H9 (cell line): ENCODE data around the gene CDH13. TPM values are rescaled to one million over a fixed set of nuclear protein-coding genes. Genes with fewer than 3 reads are reported as not detected.

Experiments used
- DNase-seq: peaks from one replicate; pipeline ENCODE4 v3.0.0-alpha.2; 2017
- H2AFZ ChIP-seq: one replicate; pipeline ENCODE4 v1.6.1; 2013; ENCODE audit warnings: mild to moderate bottlenecking, low read length, control low read depth, moderate library complexity
- H2AK5ac ChIP-seq: 2 replicates; pipeline ENCODE4 v1.6.1; 2013; ENCODE audit warnings: low read length, control low read depth, mixed read lengths; ENCODE audit not compliant: insufficient read length
- H2BK120ac ChIP-seq: one replicate; pipeline ENCODE4 v1.6.1; 2013; ENCODE audit warnings: low read depth, mild to moderate bottlenecking, low read length, control low read depth, inconsistent platforms; ENCODE audit not compliant: poor library complexity, severe bottlenecking
- H2BK12ac ChIP-seq: 2 replicates; pipeline ENCODE4 v1.6.1; 2013; ENCODE audit warnings: low read length, control low read depth, mixed read lengths, low read depth; ENCODE audit not compliant: insufficient read length
- H2BK15ac ChIP-seq: 2 replicates; pipeline ENCODE4 v1.6.1; 2013; ENCODE audit warnings: low read depth, low read length, control low read depth
- H2BK20ac ChIP-seq: one replicate; pipeline ENCODE4 v1.6.1; 2013; ENCODE audit warnings: low read depth, mild to moderate bottlenecking, low read length, control low read depth, inconsistent platforms; ENCODE audit not compliant: poor library complexity, severe bottlenecking
- H2BK5ac ChIP-seq: 2 replicates; pipeline ENCODE4 v1.6.1; 2013; ENCODE audit warnings: low read length, control low read depth, mixed read lengths; ENCODE audit not compliant: insufficient read length
- H3K14ac ChIP-seq: 2 replicates; pipeline ENCODE4 v1.6.1; 2013; ENCODE audit warnings: low read length, control low read depth; ENCODE audit not compliant: insufficient read depth
- H3K18ac ChIP-seq: 2 replicates; pipeline ENCODE4 v1.6.1; 2013; ENCODE audit warnings: low read depth, mild to moderate bottlenecking, mixed read lengths, low read length, control low read depth; ENCODE audit not compliant: insufficient read length
- H3K23ac ChIP-seq: 2 replicates; pipeline ENCODE4 v1.6.1; 2013; ENCODE audit warnings: low read length, control low read depth, mixed read lengths, low read depth; ENCODE audit not compliant: insufficient read length
- H3K23me2 ChIP-seq: 2 replicates; pipeline ENCODE4 v1.6.1; 2013; ENCODE audit warnings: low read depth, mild to moderate bottlenecking, mixed read lengths, low read length, control low read depth; ENCODE audit not compliant: insufficient read length, poor library complexity, severe bottlenecking
- H3K27ac ChIP-seq: 2 replicates; pipeline ENCODE4 v1.5.1; 2013; ENCODE audit warnings: low read length, control low read depth, mixed read lengths, low read depth; ENCODE audit not compliant: insufficient read length
- H3K27me3 ChIP-seq: 2 replicates; pipeline ENCODE4 v1.6.1; 2013; ENCODE audit warnings: low read length, control low read depth, inconsistent platforms; ENCODE audit not compliant: insufficient read depth
- H3K4ac ChIP-seq: 2 replicates; pipeline ENCODE4 v1.6.1; 2013; ENCODE audit warnings: low read depth, mild to moderate bottlenecking, control low read depth, inconsistent platforms, low read length, moderate library complexity
- H3K4me1 ChIP-seq: 2 replicates; pipeline ENCODE4 v1.6.1; 2013; ENCODE audit warnings: low read length, control low read depth, inconsistent platforms; ENCODE audit not compliant: insufficient read depth
- H3K4me2 ChIP-seq: 2 replicates; pipeline ENCODE4 v1.6.1; 2013; ENCODE audit warnings: low read length, control low read depth, mixed read lengths; ENCODE audit not compliant: insufficient read length, insufficient read depth
- H3K56ac ChIP-seq: 2 replicates; pipeline ENCODE4 v1.6.1; 2013; ENCODE audit warnings: low read depth, mild to moderate bottlenecking, mixed read lengths, low read length, control low read depth; ENCODE audit not compliant: insufficient read length
- H3K79me1 ChIP-seq: 2 replicates; pipeline ENCODE4 v1.6.1; 2013; ENCODE audit warnings: low read depth, mild to moderate bottlenecking, moderate library complexity, low read length, control low read depth, inconsistent platforms; ENCODE audit not compliant: insufficient read depth, poor library complexity, severe bottlenecking
- H3K79me2 ChIP-seq: 2 replicates; pipeline ENCODE4 v1.6.1; 2013; ENCODE audit warnings: low read length, control low read depth, inconsistent platforms; ENCODE audit not compliant: insufficient read depth
- H3K9ac ChIP-seq: 2 replicates; pipeline ENCODE4 v1.6.1; 2013; ENCODE audit warnings: low read length, control low read depth, mixed read lengths; ENCODE audit not compliant: insufficient read length; ENCODE audit errors: extremely low read depth
- H3K9me3 ChIP-seq: one replicate; pipeline ENCODE4 v1.6.1; 2013; ENCODE audit warnings: low read depth, low read length, inconsistent platforms; ENCODE audit not compliant: control insufficient read depth
- H3T11ph ChIP-seq: one replicate; pipeline ENCODE4 v1.6.1; 2013; ENCODE audit warnings: mild to moderate bottlenecking, low read length, control low read depth, inconsistent platforms
- H4K20me1 ChIP-seq: one replicate; pipeline ENCODE4 v1.6.1; 2013; ENCODE audit not compliant: control insufficient read depth, insufficient read length, insufficient read depth
- H4K5ac ChIP-seq: 2 replicates; pipeline ENCODE4 v1.6.1; 2013; ENCODE audit warnings: low read depth, mild to moderate bottlenecking, mixed read lengths, low read length, control low read depth; ENCODE audit not compliant: insufficient read length
- H4K8ac ChIP-seq: replicated peaks from 2 replicates; pipeline ENCODE4 v1.6.1; 2013; ENCODE audit warnings: low read length, control low read depth, mixed read lengths, low read depth; ENCODE audit not compliant: insufficient read length
- H4K91ac ChIP-seq: 2 replicates; pipeline ENCODE4 v1.6.1; 2013; ENCODE audit warnings: low read depth, mild to moderate bottlenecking, moderate library complexity, mixed read lengths, low read length, control low read depth; ENCODE audit not compliant: insufficient read length
- H3K27ac Mint-ChIP-seq, 3 experiments: 2 replicates in 2 of 3; 3 replicates in 1 of 3; pipeline ENCODE4 v1.8.0; 2020 to 2021; ENCODE audit warnings: mixed read lengths in 3 of 3, mild to moderate bottlenecking in 1 of 3, moderate library complexity in 1 of 3
- H3K27me3 Mint-ChIP-seq: 2 replicates; pipeline ENCODE4 v1.8.0; 2021; ENCODE audit warnings: low read depth, mild to moderate bottlenecking, moderate library complexity, mixed read lengths
- H3K36me3 Mint-ChIP-seq, 3 experiments: 2 replicates in 2 of 3; 3 replicates in 1 of 3; pipeline ENCODE4 v1.8.0; 2020 to 2021; ENCODE audit warnings: low read depth in 3 of 3, mixed read lengths in 3 of 3; ENCODE audit not compliant: insufficient read depth in 1 of 3
- H3K4me1 Mint-ChIP-seq, 2 experiments: 2 replicates each; pipeline ENCODE4 v1.8.0; 2020; ENCODE audit warnings: mixed read lengths in 2 of 2
- H3K4me3 Mint-ChIP-seq, 2 experiments: 2 replicates in 1 of 2; 3 replicates in 1 of 2; pipeline ENCODE4 v1.8.0; 2020 to 2021; ENCODE audit warnings: mild to moderate bottlenecking in 2 of 2, mixed read lengths in 2 of 2, moderate library complexity in 1 of 2
- H3K9me3 Mint-ChIP-seq, 2 experiments: 2 replicates in 1 of 2; 3 replicates in 1 of 2; pipeline ENCODE4 v1.8.0; 2020; ENCODE audit warnings: mild to moderate bottlenecking in 2 of 2, mixed read lengths in 2 of 2, moderate library complexity in 1 of 2
- WGBS: extraction: QIAGEN DNeasy Blood & Tissue Kit; methylation state at CpG from one replicate; pipeline ENCODE4 v1.1.7; 2013; ENCODE audit warnings: missing lambda C conversion rate, low lambda C conversion rate, mixed read lengths; ENCODE audit not compliant: insufficient read length; ENCODE audit errors: extremely low coverage; 5-methylcytosine and 5-hydroxymethylcytosine counted together
- total RNA-seq: library from RNA; stranded (reverse); gene quantifications from 2 replicates; pipeline ENCODE4 v1.2.1, GENCODE V29; 2021
- TF ChIP-seq, protein P1 (sequence below): fragments of 200-600 bp; sonication (generic); conservative IDR thresholded peaks from 3 replicates; pipeline ENCODE4 v1.8.0; 2021; ENCODE audit warnings: antibody characterized with exemption, mild to moderate bottlenecking

The CDH13 gene
- total RNA-seq, 1 experiment from 2014 or later = 1.5 TPM

DNA sequence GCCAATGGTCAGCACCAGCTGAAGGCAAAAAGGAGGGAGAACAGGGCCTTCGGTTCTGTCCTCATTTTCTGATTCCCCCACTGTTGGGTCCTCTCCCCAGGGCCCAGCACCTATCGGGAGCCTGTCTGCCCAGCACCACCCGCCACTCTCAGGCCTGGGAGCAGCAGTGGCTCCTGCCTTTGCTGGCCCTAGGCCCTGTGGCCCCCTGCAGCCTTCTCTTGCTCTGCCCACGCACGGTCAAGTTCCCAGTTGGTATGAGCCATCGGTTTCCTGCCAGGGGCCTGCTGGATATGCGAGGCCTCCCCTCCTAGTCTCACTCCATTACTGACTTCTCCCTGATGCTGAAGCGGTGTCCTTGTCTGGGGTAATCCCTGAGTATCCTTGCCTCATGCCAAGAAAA lies 1218.5 kb downstream of the CDH13 start:
- Histone ChIP-seq H3T11ph (no peak overlapping the region), H3K79me2 (no peaks in the 10 kb centered on the region), H4K91ac (peak overlapping the region; percentile 94), H3K9ac (no peak overlapping the region), H3K4me1 (peaks cover 11% of the 10 kb centered on the region; the same call in 1 of the 2 replicates), H3K14ac (peak overlapping the region; percentile 35; the same call in 1 of the 2 replicates), H2AK5ac (no peak overlapping the region), H2BK5ac (no peak overlapping the region), H2BK12ac (no peak overlapping the region), H3K4me2 (no peak overlapping the region), H4K8ac (no peak overlapping the region), H3K27me3 (no peaks in the 10 kb centered on the region), H3K18ac (peak overlapping the region; percentile 42), H4K20me1 (no peaks in the 10 kb centered on the region), H3K79me1 (no peaks in the 10 kb centered on the region), H2BK15ac (0 out of 2 replicates have a peak overlapping the region, but pooled peaks have one; percentile 80), H2BK120ac (peak overlapping the region; percentile 2), H3K27ac (no peak overlapping the region), H2AFZ (no peak overlapping the region), H4K5ac (no peak overlapping the region), H2BK20ac (no peak overlapping the region), H3K23ac (no peak overlapping the region), H3K56ac (no peak overlapping the region), H3K23me2 (no peaks in the 10 kb centered on the region), H3K9me3 (no peaks in the 10 kb centered on the region), H3K4ac (peak overlapping the region; percentile 45; the same call in 1 of the 2 replicates)
- Mint-ChIP-seq H3K36me3 (no peaks in the 10 kb centered on the region; a peak in 2 of 7 replicates), H3K4me1 (peaks cover 62 to 63% of the 10 kb centered on the region in 2 experiments), H3K27ac (no peak overlapping the region), H3K4me3 (no peak overlapping the region), H3K27me3 (no peaks in the 10 kb centered on the region; the same call in 1 of the 2 replicates), H3K9me3 (no peaks in the 10 kb centered on the region; a peak in 1 of 5 replicates)
- TF ChIP-seq, protein P1, sequence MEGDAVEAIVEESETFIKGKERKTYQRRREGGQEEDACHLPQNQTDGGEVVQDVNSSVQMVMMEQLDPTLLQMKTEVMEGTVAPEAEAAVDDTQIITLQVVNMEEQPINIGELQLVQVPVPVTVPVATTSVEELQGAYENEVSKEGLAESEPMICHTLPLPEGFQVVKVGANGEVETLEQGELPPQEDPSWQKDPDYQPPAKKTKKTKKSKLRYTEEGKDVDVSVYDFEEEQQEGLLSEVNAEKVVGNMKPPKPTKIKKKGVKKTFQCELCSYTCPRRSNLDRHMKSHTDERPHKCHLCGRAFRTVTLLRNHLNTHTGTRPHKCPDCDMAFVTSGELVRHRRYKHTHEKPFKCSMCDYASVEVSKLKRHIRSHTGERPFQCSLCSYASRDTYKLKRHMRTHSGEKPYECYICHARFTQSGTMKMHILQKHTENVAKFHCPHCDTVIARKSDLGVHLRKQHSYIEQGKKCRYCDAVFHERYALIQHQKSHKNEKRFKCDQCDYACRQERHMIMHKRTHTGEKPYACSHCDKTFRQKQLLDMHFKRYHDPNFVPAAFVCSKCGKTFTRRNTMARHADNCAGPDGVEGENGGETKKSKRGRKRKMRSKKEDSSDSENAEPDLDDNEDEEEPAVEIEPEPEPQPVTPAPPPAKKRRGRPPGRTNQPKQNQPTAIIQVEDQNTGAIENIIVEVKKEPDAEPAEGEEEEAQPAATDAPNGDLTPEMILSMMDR = no peak
- DNase-seq = no peak
- WGBS = no CpG with 5 or more reads among the region's 8 CpGs
